ENCODE results near the gene TAC1. TPM values are rescaled to one million over a fixed set of nuclear protein-coding genes. Genes with fewer than 3 reads are reported as not detected.

Gene TAC1, protein sequence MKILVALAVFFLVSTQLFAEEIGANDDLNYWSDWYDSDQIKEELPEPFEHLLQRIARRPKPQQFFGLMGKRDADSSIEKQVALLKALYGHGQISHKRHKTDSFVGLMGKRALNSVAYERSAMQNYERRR
- under 1 TPM in 1 of 4 donors, not detected in 3; 0.38 TPM for total RNA-seq

GRCh38 chr7:97731736-97732564 lies at the start of gene TAC1:
Gene TAC1, plus strand, starts transcription at chr7:97732086. Its CDS starts 527 bp downstream, at chr7:97732613.
- DNase-seq (no peak), ATAC-seq (no peak)
- Histone ChIP-seq H3K4me1 (no peaks in the 10 kb centered on the region), H3K27ac (no peak within 1 kb of the TSS), H3K27me3 (peaks cover 32 to 53% (median 34%) of the 10 kb centered on the region in 3 donors), H3K9me3 (no peaks in the 10 kb centered on the region), H3K4me3 (peak within 1 kb of the TSS in 1 of 4 donors; percentile 34), H3K36me3 (no peaks in the 10 kb centered on the region)
- TF ChIP-seq POLR2A (IDR thresholded peaks at IDR 0.05) = no peak
- no peak for TF ChIP-seq CTCF (IDR thresholded peaks at IDR 0.05 in 4 of 5, conservative IDR thresholded peaks at IDR 0.05 in 1 of 5)
- in situ Hi-C loops (cut with MboI; ENCODE audit: low sequenced_read_pairs in 4 of 4) = no loop called here
- intact Hi-C loops (cut with DNase I; ENCODE audit: low total_unique reads) = no loop called here

GRCh38 chr7:97685952-97686351 lies 45.9 kb upstream of the TAC1 start:
- TF ChIP-seq CTCF (IDR thresholded peaks at IDR 0.05 in 4 of 5, conservative IDR thresholded peaks at IDR 0.05 in 1 of 5) (no peak), POLR2A (IDR thresholded peaks at IDR 0.05) (no peak)
- ATAC-seq (no peak), DNase-seq (no peak)
- H3K4me3 ChIP-seq = no peak overlapping the region
- H3K9me3 ChIP-seq = no peaks in the 10 kb centered on the region
- intact Hi-C loops (cut with DNase I; ENCODE audit: low total_unique reads) = no loop called here
- no peak overlapping the region for H3K27ac ChIP-seq
- H3K36me3 ChIP-seq = no peaks in the 10 kb centered on the region
- no peaks in the 10 kb centered on the region for H3K4me1 ChIP-seq
- in situ Hi-C loops (cut with MboI; ENCODE audit: low sequenced_read_pairs in 4 of 4) = no loop called here
- no peaks in the 10 kb centered on the region for H3K27me3 ChIP-seq

- Histone ChIP-seq H3K4me1 (no peaks in the 10 kb centered on the region), H3K27me3 (no peaks in the 10 kb centered on the region), H3K9me3 (no peaks in the 10 kb centered on the region), H3K36me3 (no peaks in the 10 kb centered on the region), H3K27ac (no peak overlapping the region), H3K4me3 (no peak overlapping the region)
- TF ChIP-seq POLR2A (IDR thresholded peaks at IDR 0.05) = no peak
- no peak for TF ChIP-seq CTCF (IDR thresholded peaks at IDR 0.05 in 4 of 5, conservative IDR thresholded peaks at IDR 0.05 in 1 of 5)
- no peak for ATAC-seq
- no peak for DNase-seq
- intact Hi-C loops (cut with DNase I; ENCODE audit: low total_unique reads) (no loop called here), in situ Hi-C loops (cut with MboI; ENCODE audit: low sequenced_read_pairs in 4 of 4) (no loop called here)
Measured at GRCh38 chr7:97693586-97693985, 38.3 kb upstream of the TAC1 start.

- no peaks in the 10 kb centered on the region for H3K4me1 ChIP-seq
- H3K27ac ChIP-seq = no peak overlapping the region
- in situ Hi-C loops (cut with MboI; ENCODE audit: low sequenced_read_pairs in 4 of 4) (no loop called here), intact Hi-C loops (cut with DNase I; ENCODE audit: low total_unique reads) (no loop called here)
- H3K36me3 ChIP-seq = no peaks in the 10 kb centered on the region
- no peak for ATAC-seq
- TF ChIP-seq CTCF (IDR thresholded peaks at IDR 0.05 in 4 of 5, conservative IDR thresholded peaks at IDR 0.05 in 1 of 5) (no peak), POLR2A (IDR thresholded peaks at IDR 0.05) (no peak)
- no peaks in the 10 kb centered on the region for H3K27me3 ChIP-seq
- no peaks in the 10 kb centered on the region for H3K9me3 ChIP-seq
- H3K4me3 ChIP-seq = no peak overlapping the region
- DNase-seq = no peak
Measured at GRCh38 chr7:97694355-97694754, 37.5 kb upstream of the TAC1 start.
